Breast epithelium (tissue), 3 donors: ENCODE results near the gene ARCN1.

Experiments
- CTCF ChIP-seq, 3 donors: fragments of 450-650 bp; IDR thresholded peaks; one replicate each; pipeline ENCODE4 v1.5.1; 2016 to 2017; ENCODE audit warnings: antibody characterized with exemption in 3 of 3, mild to moderate bottlenecking in 3 of 3, moderate library complexity in 3 of 3
- POLR2A ChIP-seq: fragments of 450-650 bp; IDR thresholded peaks from one replicate; pipeline ENCODE4 v1.6.1; 2016; ENCODE audit warnings: antibody characterized with exemption, mild to moderate bottlenecking, moderate library complexity
- POLR2AphosphoS5 ChIP-seq, 3 donors: sonication (generic); formaldehyde crosslinking; IDR thresholded peaks; one replicate each; pipeline ENCODE4 v1.6.1; 2017; ENCODE audit warnings: antibody characterized with exemption in 3 of 3

GRCh38 chr11:118625036-118625690 is 53.0 kb downstream of the ARCN1 start:
- TF ChIP-seq CTCF (IDR thresholded peaks at IDR 0.05): no peak
- TF ChIP-seq POLR2AphosphoS5 (IDR thresholded peaks at IDR 0.05): no peak
- no peak for TF ChIP-seq POLR2A
